SU-DHL-6 (cell line): ENCODE measurements around the gene ARSK.

Source experiments
- CTCF ChIP-seq: fragments of 200-600 bp; sonication (generic); IDR thresholded peaks from one replicate; pipeline ENCODE4 v1.5.1; 2017; ENCODE audit warnings: antibody characterized with exemption, mild to moderate bottlenecking, low read length, moderate library complexity; ENCODE audit not compliant: insufficient read depth, poor library complexity, severe bottlenecking
- EZH2phosphoT487 ChIP-seq: fragments of 200-600 bp; sonication (generic), shearing (Covaris generic); conservative IDR thresholded peaks from 2 replicates; pipeline ENCODE4 v1.6.1; 2018; ENCODE audit warnings: mild to moderate bottlenecking, antibody characterized with exemption, low read length, moderate library complexity, mixed read lengths

GRCh38 chr5:95562282-95562681 is 7.4 kb downstream of the ARSK start:
- TF ChIP-seq CTCF (no peak), EZH2phosphoT487 (no peak)
